Glutamatergic neuron (in vitro differentiated cells): ENCODE measurements around the gene ARHGEF1. TPM values are rescaled to one million over a fixed set of nuclear protein-coding genes. Genes with fewer than 3 reads are reported as not detected.

ENCODE experiments used
- DNase-seq: peaks from one replicate; pipeline ENCODE4 v3.0.0; 2022
- H3K27ac Mint-ChIP-seq: one replicate; pipeline ENCODE4 v1.8.0; 2020; ENCODE audit warnings: mild to moderate bottlenecking, mixed read lengths, inconsistent platforms; ENCODE audit not compliant: unreplicated experiment
- H3K27me3 Mint-ChIP-seq: one replicate; pipeline ENCODE4 v1.8.0; 2020; ENCODE audit warnings: mild to moderate bottlenecking, moderate library complexity, mixed read lengths, inconsistent platforms; ENCODE audit not compliant: unreplicated experiment
- H3K36me3 Mint-ChIP-seq: one replicate; pipeline ENCODE4 v1.8.0; 2020; ENCODE audit warnings: mild to moderate bottlenecking, mixed read lengths, inconsistent platforms; ENCODE audit not compliant: unreplicated experiment
- H3K4me1 Mint-ChIP-seq: one replicate; pipeline ENCODE4 v1.8.0; 2020; ENCODE audit warnings: mild to moderate bottlenecking, low read depth, mixed read lengths, inconsistent platforms; ENCODE audit not compliant: unreplicated experiment
- H3K4me3 Mint-ChIP-seq: one replicate; pipeline ENCODE4 v1.8.0; 2020; ENCODE audit warnings: mild to moderate bottlenecking, mixed read lengths, inconsistent platforms; ENCODE audit not compliant: unreplicated experiment
- H3K9me3 Mint-ChIP-seq: one replicate; pipeline ENCODE4 v1.8.0; 2020; ENCODE audit warnings: mild to moderate bottlenecking, moderate library complexity, mixed read lengths, inconsistent platforms; ENCODE audit not compliant: unreplicated experiment
- total RNA-seq: library from RNA; stranded (reverse); fragmentation: NEBNext Ultra II Directional; extraction: Animal tissue kit (Norgen Biotek cat#: 25700); gene quantifications from one replicate; pipeline ENCODE4 v1.2.1, GENCODE V29; 2021; ENCODE audit not compliant: unreplicated experiment
- TF ChIP-seq, protein P1 (sequence below): fragments of 200-600 bp; sonication (generic); IDR thresholded peaks from one replicate; pipeline ENCODE4 v1.5.0; 2021; ENCODE audit not compliant: partially characterized antibody, unreplicated experiment

ARHGEF1 gene
- total RNA-seq, 1 donor from 2014 or later = 78.7 TPM

DNA sequence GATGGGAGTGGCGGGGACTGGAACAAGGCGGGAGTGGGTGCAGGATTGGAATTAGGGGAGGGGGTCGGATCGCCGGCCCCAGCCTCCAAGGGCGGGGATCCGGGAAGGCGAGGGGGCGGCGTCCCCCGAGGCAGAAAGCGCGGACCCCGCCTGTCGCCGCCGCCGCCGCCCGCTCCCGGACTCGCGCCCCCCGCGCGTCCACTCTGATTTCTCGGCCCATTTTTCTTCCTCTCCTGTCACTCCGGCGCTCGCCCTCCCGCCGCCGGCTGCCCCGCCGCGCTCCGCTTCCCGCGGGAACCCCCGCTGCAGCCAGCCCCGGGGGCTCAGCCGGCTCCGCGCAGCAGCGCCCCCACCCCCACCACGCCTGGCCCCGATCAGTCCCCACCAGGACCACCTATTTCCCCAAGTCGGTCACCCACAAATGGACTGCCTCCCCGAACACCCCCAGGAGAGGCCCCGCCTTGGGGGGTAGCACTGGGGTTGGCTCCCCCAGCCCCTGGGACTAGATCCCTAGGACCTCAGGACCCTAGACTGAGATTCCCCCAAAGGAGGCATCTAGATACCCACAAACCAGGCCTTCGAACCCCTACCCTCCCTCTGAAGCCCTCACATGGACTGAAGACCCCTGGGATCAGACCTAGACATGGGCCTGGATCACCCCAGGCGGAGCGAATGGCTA lies 57.9 kb downstream of the ARHGEF1 start:
- H3K36me3 Mint-ChIP-seq = peaks cover 6% of the 10 kb centered on the region
- peaks cover 11% of the 10 kb centered on the region for H3K4me1 Mint-ChIP-seq
- H3K9me3 Mint-ChIP-seq = peaks cover 11% of the 10 kb centered on the region
- peaks cover 20% of the 10 kb centered on the region for H3K27me3 Mint-ChIP-seq
- H3K27ac Mint-ChIP-seq = peak overlapping the region; percentile 62
- TF ChIP-seq, protein P1, sequence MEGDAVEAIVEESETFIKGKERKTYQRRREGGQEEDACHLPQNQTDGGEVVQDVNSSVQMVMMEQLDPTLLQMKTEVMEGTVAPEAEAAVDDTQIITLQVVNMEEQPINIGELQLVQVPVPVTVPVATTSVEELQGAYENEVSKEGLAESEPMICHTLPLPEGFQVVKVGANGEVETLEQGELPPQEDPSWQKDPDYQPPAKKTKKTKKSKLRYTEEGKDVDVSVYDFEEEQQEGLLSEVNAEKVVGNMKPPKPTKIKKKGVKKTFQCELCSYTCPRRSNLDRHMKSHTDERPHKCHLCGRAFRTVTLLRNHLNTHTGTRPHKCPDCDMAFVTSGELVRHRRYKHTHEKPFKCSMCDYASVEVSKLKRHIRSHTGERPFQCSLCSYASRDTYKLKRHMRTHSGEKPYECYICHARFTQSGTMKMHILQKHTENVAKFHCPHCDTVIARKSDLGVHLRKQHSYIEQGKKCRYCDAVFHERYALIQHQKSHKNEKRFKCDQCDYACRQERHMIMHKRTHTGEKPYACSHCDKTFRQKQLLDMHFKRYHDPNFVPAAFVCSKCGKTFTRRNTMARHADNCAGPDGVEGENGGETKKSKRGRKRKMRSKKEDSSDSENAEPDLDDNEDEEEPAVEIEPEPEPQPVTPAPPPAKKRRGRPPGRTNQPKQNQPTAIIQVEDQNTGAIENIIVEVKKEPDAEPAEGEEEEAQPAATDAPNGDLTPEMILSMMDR = no peak
- H3K4me3 Mint-ChIP-seq = peak overlapping the region; percentile 73
- no peak for DNase-seq

DNA sequence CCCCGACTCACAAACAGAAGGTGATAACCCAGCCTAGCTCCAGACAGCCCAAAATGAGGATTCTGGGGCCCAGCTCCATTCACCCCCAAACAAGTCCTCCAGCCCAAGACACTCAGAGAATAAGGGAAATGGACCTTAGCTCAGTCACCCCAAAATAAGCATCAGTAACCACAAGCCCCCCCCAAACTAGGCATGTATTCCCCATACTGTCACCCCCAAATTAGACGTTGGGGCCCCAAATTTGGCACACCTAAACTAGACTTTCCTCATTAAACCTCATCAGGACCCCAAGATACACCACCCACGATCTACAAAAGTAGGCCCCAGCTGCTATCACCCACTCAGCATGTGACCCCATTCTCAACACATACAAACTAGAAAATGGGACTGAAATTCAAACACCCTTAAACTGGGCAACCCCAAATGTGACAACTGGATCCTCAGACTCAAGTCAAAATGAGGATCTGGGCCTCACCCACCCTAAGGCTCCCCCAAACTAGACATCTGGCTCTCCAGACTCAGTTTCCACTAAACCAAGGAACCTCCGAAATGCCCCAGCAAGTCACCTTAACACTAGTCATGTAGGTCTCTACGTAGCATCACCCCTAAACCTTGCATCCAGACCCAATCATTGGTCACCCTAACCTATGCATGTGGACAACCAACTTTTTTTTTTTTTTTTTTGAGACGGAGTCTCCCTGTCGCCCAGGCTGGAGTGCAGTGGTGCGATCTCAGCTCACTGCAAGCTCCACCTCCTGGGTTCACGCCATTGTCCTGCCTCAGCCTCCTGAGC lies 58.6 kb downstream of the ARHGEF1 start:
- H3K27me3 Mint-ChIP-seq = peaks cover 18% of the 10 kb centered on the region
- TF ChIP-seq, protein P1 = no peak
- H3K36me3 Mint-ChIP-seq = peaks cover 6% of the 10 kb centered on the region
- H3K4me3 Mint-ChIP-seq = peak overlapping the region; percentile 57
- peaks cover 11% of the 10 kb centered on the region for H3K9me3 Mint-ChIP-seq
- H3K4me1 Mint-ChIP-seq = peaks cover 7% of the 10 kb centered on the region
- DNase-seq = no peak
- H3K27ac Mint-ChIP-seq = peak overlapping the region; percentile 62

DNA sequence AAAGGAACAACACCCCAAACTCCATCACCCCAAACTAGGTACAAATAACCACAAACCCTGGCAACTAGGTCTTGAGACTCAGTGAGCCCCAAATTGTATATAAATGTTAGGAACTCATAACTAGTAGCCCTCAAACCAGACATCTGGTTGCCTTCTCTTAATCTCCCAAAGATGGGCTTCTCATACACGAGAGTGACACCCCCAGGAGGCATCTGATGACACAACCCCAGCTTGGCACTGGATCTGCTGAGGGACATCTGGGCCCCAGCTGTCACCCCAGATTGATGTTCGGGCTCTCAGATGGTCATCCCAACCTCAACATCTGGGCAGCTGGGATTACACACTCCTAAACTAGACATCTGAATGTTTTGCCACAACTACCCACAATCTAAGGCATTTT lies 61.4 kb downstream of the ARHGEF1 start:
- Mint-ChIP-seq H3K4me3 (no peak overlapping the region), H3K27ac (no peak overlapping the region), H3K27me3 (peaks cover 17% of the 10 kb centered on the region), H3K36me3 (peaks cover 6% of the 10 kb centered on the region), H3K9me3 (peaks cover 13% of the 10 kb centered on the region), H3K4me1 (no peaks in the 10 kb centered on the region)
- DNase-seq = no peak
- TF ChIP-seq, protein P1 = no peak

DNA sequence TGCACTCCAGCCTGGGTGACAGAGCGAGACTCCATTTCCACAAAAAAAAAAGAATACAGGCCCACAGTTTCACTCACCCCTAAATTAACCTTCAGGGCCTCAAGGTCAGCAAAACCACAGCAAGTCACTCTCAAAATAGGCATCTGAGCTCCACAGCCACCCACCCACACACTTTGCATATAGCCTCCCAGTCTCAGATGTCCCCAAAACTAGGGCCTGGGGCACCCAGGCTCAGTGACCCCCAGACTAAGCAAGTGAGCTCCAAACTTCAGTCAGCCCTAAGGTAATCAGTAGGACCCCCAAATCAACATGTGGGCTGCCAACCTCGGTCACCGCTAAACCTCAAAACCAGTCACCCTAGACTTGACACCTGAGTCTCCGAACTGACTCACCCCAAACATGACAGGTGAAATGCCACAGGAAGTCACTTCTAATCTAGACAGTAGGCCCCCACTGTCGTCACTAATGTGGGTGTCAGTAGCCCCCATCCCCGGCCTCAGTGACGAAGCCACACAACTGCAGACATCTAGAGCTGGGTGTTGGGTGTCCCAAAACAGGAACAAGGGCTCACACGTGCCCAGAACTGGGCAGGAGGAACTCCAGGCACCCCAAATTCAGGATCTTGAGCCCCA lies 62.3 kb downstream of the ARHGEF1 start:
- TF ChIP-seq, protein P1 = no peak
- peaks cover 6% of the 10 kb centered on the region for H3K36me3 Mint-ChIP-seq
- peaks cover 20% of the 10 kb centered on the region for H3K27me3 Mint-ChIP-seq
- peaks cover 13% of the 10 kb centered on the region for H3K9me3 Mint-ChIP-seq
- no peak overlapping the region for H3K4me3 Mint-ChIP-seq
- DNase-seq = no peak
- no peak overlapping the region for H3K27ac Mint-ChIP-seq
- no peaks in the 10 kb centered on the region for H3K4me1 Mint-ChIP-seq

DNA sequence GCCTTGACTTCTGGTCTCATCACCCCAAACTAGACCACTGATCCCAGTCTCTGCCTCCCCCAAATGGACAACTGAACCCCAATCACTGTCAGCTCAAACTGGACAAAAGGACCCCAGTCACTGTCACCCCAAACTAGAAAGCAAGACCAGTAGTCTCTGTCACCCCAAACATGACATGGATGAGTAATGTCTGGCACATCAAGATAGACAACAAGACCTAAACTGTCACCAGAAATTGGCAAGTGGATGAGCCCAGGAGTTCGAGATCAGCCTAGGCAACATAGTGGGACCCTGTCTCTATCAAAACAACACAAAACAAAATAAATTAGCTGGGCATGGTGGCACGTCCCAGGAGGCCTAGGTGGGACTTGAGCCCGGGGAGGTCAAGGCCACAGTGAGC lies 64.1 kb downstream of the ARHGEF1 start:
- Mint-ChIP-seq H3K4me1 (peaks cover 2% of the 10 kb centered on the region), H3K9me3 (peaks cover 11% of the 10 kb centered on the region), H3K4me3 (no peak overlapping the region), H3K36me3 (peaks cover 6% of the 10 kb centered on the region), H3K27me3 (peaks cover 17% of the 10 kb centered on the region), H3K27ac (peak overlapping the region; percentile 18)
- TF ChIP-seq, protein P1 = no peak
- no peak for DNase-seq
